SK-N-MC (cell line): ENCODE results near the gene DDAH2.

Source experiments
- DNase-seq: peaks from one replicate; pipeline ENCODE4 v3.0.0-alpha.2; 2011; ENCODE audit warnings: low read depth, low spot score
- H3K27ac ChIP-seq: fragments of 200-600 bp; sonication (generic); 2 replicates; pipeline ENCODE4 v1.5.1; 2016; ENCODE audit warnings: mixed run types
- H3K36me3 ChIP-seq: fragments of 200-600 bp; sonication (generic); 2 replicates; pipeline ENCODE4 v1.6.1; 2017; ENCODE audit warnings: antibody characterized with exemption, low read length, mixed read lengths; ENCODE audit not compliant: insufficient read depth
- H3K4me3 ChIP-seq: fragments of 200-600 bp; sonication (generic); 2 replicates; pipeline ENCODE4 v1.5.1; 2016
- H3K9ac ChIP-seq: fragments of 200-600 bp; sonication (generic); 2 replicates; pipeline ENCODE4 v1.8.0; 2017; ENCODE audit warnings: mixed run types, mixed read lengths; ENCODE audit not compliant: insufficient read length
- H3K9me3 ChIP-seq: fragments of 200-600 bp; sonication (generic); 2 replicates; pipeline ENCODE4 v1.6.1; 2017; ENCODE audit warnings: low read depth, mild to moderate bottlenecking, antibody characterized with exemption, low read length, moderate library complexity, mixed read lengths
- EZH2 ChIP-seq: fragments of 200-600 bp; sonication (generic); IDR thresholded peaks from one replicate; pipeline ENCODE4 v1.6.1; 2017; ENCODE audit warnings: antibody characterized with exemption
- FOXP2 ChIP-seq: optimal IDR thresholded peaks from 2 replicates; pipeline ENCODE3; 2011; ENCODE audit warnings: mild to moderate bottlenecking, moderate library complexity; ENCODE audit not compliant: insufficient read depth; ENCODE audit errors: extremely low read length, control extremely low read depth
- POLR2AphosphoS5 ChIP-seq: IDR thresholded peaks from 2 replicates; pipeline ENCODE4 v1.6.1; 2012; ENCODE audit warnings: mild to moderate bottlenecking, low read depth, low read length, borderline replicate concordance

The DDAH2 gene

DNA sequence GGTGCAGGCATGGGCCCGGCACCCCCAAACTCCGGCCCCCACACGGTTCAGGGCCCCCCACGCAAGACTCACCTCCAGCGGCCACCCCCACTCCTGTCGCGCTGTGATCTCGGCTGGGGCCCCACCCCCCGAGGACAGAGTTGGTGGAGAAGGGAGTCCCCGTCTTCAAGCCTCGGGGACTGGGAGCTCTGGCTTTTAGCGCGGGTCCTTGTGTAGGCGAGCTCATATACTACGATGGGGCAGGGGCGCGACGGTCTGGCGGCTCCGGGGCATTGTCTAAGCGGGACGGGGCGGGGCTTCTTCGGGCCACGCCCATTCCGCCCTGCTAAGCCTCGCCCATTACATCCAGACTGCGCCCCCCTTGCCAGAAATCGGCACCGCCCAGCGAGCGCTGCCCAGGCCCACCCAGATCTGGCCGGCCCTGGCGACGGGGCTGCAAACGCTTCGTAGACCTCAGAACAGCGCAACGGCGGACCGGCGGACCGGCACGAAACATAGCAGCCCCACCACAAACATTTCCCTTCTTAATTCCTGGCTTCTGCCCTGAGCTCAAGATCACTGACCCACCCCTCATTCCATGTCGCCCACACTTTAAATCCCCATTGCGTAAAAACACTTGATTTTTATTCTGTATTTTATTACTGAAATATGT lies 1.0 kb upstream of the DDAH2 start:
- H3K9ac ChIP-seq: peak overlapping the region; percentile 76
- H3K9me3 ChIP-seq: no peaks in the 10 kb centered on the region
- H3K4me3 ChIP-seq: peak overlapping the region; percentile 94
- TF ChIP-seq POLR2AphosphoS5 (peak; percentile 90), FOXP2 (no peak)
- H3K27ac ChIP-seq: peak overlapping the region; percentile 35; the same call in 1 of the 2 replicates
- peaks cover 47% of the 10 kb centered on the region for H3K36me3 ChIP-seq
- no peak for DNase-seq

DNA sequence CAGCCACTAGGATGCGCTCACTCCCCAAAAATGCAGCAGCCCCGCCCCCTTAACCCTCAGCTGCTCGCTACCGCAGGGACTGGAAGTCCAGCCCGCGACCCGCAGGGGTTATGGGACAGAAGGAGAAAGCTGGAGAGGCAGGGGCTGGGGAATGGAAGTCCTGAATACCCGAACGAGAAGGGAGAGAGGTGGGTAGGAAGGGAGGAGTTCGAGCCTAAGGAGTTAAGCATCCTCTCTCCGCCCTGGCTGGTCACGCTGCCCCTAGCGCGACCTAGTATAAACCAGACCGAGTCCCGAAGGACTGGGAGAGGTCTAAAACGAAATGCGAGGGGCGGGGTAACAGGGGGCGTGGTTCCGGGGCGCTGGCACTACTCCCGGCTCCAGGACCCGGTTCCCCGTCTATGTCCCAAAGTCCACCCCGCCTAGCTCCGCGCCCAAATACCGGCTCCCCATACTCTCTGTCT lies 448 bp upstream of the DDAH2 start:
- peak overlapping the region; percentile 94 for H3K4me3 ChIP-seq
- H3K9ac ChIP-seq: peak overlapping the region; percentile 76
- H3K9me3 ChIP-seq: no peaks in the 10 kb centered on the region
- DNase-seq: no peak
- H3K27ac ChIP-seq: peak overlapping the region; percentile 35; the same call in 1 of the 2 replicates
- no peak for TF ChIP-seq FOXP2
- peaks cover 47% of the 10 kb centered on the region for H3K36me3 ChIP-seq

DNA sequence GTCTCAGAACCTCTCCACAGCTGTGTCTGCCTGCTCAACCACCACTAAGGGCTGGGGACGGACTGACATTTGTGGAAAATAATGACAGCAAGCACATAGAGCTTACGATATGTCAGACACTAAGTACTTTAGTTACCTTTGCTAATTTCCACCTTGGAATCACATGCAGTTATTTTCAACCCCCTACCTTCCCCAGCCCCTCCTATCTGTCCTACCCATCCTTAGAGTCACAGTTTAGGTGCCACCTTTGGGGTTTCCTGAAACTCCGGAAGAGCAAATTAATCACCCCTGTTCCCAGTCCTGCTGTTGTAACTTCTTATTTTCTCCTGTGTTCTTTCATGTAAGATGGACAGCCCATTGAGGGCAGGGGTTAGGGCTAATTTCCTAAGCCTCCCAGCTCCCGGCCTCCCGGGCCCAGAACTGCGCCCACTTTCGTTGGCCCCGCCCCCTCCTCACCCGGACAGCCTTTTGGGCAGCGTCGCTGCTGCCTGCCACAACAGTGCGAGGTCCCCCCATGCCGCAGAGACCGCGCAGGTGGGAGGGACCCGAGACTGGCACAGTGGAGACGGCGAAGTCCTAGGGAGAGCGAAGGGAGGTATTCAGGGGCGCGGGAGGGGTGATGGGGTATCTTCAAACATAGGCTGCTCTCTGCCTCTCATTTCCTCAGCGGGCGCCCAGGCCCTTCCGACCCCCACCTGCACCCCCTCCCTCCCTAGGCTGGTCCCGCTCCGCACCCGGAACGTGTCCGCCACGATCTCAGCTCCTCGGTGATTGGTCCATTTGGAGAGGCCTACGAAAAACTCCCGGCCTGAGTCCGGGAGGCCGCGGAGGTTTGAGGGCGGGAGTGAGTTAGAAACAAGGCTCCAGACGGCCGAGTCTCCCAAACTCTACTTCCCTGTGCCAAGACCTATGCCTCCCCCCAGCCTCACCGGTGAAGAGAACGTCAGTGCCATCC lies 1.1 kb downstream of the DDAH2 start:
- Histone ChIP-seq H3K4me3 (no peak overlapping the region), H3K36me3 (peaks cover 31% of the 10 kb centered on the region), H3K27ac (no peak overlapping the region), H3K9me3 (no peaks in the 10 kb centered on the region), H3K9ac (no peak overlapping the region)
- TF ChIP-seq EZH2 (no peak), POLR2AphosphoS5 (no peak), FOXP2 (no peak)
- DNase-seq: no peak

- Histone ChIP-seq H3K9ac (no peak overlapping the region), H3K4me3 (no peak overlapping the region), H3K9me3 (no peaks in the 10 kb centered on the region), H3K27ac (no peak overlapping the region), H3K36me3 (peaks cover 23% of the 10 kb centered on the region)
- no peak for DNase-seq
- TF ChIP-seq EZH2: no peak
These were observed 1.9 kb downstream of the DDAH2 start for GRCh38 chr6:31727034-31727716.

DNA sequence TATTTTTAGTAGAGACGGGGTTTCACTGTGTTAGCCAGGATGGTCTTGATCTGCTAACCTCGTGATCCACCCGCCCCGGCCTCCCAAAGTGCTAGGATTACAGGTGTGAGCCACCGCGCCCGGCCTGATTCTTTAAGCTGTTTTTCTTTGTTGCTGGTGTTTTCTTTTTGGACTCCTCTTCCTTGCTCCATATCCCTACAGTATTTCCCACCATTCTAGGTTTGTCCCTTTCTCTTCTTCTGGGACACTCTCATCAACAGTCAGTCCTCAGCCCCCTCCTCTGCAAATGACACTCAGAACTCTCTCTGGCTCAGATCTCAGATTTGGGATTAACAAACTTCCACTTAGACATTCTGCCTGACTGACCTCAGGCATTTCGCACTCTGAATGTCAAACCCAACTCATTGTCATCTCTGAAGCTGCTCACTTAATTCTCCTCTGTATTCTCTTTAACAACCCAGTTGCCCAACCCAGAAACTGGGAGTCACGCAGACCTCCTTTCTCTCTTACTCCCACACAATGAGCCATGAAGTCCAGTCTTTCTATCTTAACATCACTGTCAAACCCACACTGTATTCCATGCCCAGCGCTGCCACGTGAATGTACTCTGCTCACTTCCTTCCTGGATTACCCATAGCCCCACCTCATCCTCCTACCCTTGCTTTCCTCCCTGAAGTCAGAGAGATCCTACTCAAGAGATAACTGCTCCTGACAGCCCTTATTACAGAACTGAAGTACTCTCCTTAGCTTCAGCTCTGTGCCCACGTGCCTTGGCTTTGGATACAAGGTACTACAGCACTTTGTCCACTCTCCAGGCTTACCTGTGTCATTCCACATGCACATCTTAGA lies 3.4 kb downstream of the DDAH2 start:
- no peak overlapping the region for H3K27ac ChIP-seq
- no peak overlapping the region for H3K4me3 ChIP-seq
- H3K9me3 ChIP-seq: no peaks in the 10 kb centered on the region
- no peak overlapping the region for H3K9ac ChIP-seq
- TF ChIP-seq FOXP2 (no peak), EZH2 (no peak), POLR2AphosphoS5 (no peak)
- no peak for DNase-seq
- peaks cover 9% of the 10 kb centered on the region; the same call in 1 of the 2 replicates for H3K36me3 ChIP-seq

DNA sequence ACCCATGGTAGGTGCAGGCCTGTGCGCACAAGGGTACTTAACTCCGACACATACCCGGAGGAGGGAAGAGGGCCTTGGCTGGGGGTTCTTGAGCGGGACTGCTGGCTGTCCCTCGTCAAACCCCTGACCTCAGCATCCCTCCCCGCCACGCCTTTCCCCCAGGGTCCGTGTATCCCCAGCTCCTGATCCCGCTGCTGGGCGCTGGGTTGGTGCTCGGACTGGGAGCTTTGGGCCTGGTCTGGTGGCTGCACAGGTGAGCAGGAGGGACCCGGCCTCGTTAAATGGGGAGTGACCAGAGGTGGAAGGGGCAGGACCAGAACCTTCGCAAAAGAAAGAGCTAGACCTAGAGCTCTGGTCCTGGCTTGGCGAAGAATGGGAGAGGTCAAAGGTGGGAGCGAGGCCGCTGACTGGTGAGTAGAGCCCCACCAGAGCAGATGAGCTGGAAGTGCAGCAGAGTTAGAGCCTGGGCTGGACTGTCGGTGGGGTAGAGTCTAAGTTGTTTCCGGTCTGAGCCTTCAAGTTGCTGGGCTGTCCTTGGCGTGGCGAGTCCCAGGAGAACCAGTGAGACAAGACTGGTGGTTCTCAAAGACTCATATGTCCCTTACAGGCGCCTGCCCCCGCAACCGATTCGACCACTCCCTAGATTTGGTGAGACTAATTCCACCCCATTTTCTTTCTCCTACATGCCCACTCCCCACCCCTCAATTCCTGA lies 5.0 kb downstream of the DDAH2 start:
- no peak for TF ChIP-seq FOXP2
- no peak for TF ChIP-seq POLR2AphosphoS5
- no peak for TF ChIP-seq EZH2

DNA sequence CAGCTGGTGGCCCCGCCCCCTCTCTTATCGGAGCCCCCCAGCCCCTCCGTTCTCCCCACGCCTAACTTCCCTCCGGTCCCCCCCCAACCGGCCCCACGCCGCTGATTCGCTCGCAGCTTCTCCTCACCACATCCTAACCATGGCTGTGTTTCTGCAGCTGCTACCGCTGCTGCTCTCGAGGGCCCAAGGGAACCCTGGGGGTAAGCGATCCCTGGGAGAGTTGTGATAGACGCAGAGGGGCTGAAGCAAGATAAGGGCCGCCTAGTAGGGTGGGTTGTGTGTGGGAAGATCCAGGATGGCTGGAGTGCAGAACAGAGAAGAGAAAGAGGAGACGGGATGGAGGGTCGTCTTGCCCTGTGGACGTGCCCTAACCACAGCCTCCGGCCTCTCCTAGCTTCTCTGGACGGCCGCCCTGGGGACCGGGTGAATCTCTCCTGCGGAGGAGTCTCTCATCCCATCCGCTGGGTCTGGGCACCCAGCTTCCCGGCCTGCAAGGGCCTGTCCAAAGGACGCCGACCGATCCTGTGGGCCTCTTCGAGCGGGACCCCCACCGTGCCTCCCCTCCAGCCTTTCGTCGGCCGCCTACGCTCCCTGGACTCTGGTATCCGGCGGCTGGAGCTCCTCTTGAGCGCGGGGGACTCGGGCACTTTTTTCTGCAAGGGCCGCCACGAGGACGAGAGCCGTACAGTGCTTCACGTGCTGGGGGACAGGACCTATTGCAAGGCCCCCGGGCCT lies 5.7 kb downstream of the DDAH2 start, which contains the start of gene MPIG6B:
Gene MPIG6B, plus strand, starts transcription at position 129 of the 735 bp plus-strand sequence. Its CDS starts 11 bp downstream, at position 140.
- TF ChIP-seq POLR2AphosphoS5 (no peak), EZH2 (no peak), FOXP2 (no peak)
- Histone ChIP-seq H3K9ac (no peak within 1 kb of the TSS), H3K9me3 (no peaks in the 10 kb centered on the region), H3K27ac (no peak within 1 kb of the TSS), H3K36me3 (peaks cover 6% of the 10 kb centered on the region; the same call in 1 of the 2 replicates), H3K4me3 (no peak within 1 kb of the TSS)
- no peak for DNase-seq

More for the DNA sequence above, 5.0 kb downstream of the DDAH2 start:
- H3K27ac ChIP-seq: no peak overlapping the region
- no peaks in the 10 kb centered on the region for H3K9me3 ChIP-seq
- no peak for DNase-seq
- no peak overlapping the region for H3K9ac ChIP-seq
- H3K36me3 ChIP-seq: peaks cover 6% of the 10 kb centered on the region; the same call in 1 of the 2 replicates
- H3K4me3 ChIP-seq: no peak overlapping the region
